PC-9 (cell line): ENCODE results near the gene PAX4.

Source experiments
- CTCF ChIP-seq: fragments of 200-600 bp; sonication (generic); conservative IDR thresholded peaks from 2 replicates; pipeline ENCODE4 v1.6.1; 2017; ENCODE audit warnings: mixed run types, antibody characterized with exemption, mild to moderate bottlenecking, moderate library complexity
- EZH2 ChIP-seq: fragments of 200-600 bp; sonication (generic); IDR thresholded peaks from 2 replicates; pipeline ENCODE4 v1.8.0; 2017; ENCODE audit warnings: antibody characterized with exemption, low read depth

GRCh38 chr7:127592550-127592949 lies 25.4 kb downstream of the PAX4 start:
- no peak for TF ChIP-seq CTCF
- no peak for TF ChIP-seq EZH2
